ENCODE results near the gene TAF8. TPM values are rescaled to one million over a fixed set of nuclear protein-coding genes. Genes with fewer than 3 reads are reported as not detected.

Gene TAF8
- total RNA-seq, 1 experiment from 2014 or later: 18.1 TPM

- no peak for DNase-seq (ENCODE audit: low read depth)
These were observed 402 bp upstream of the TAF8 start for GRCh38 chr6:42049948-42050296.

GRCh38 chr6:42051268-42051653 is 937 bp downstream of the TAF8 start:
- DNase-seq (ENCODE audit: low read depth): no peak

DNA sequence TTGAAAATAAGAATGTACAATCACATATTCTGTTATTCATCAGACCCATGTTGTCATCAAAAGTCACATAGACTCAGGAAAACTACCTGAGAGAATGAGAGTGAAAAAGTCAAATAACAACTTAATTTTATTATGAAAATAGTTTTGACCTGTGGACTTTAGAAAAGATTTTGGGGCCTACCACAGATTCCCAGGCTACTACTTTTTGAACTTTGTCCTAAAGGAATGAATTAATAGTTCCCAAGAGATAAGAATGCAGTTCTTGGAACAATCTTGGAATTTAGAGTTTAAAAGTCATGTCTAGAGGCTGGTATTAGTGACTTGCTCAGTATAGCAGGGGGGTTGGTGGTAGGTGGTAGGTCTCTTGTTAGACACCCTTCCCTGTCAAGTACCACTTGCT is 3.3 kb downstream of the TAF8 start:
- no peak for DNase-seq (ENCODE audit: low read depth)

- no peak for DNase-seq (ENCODE audit: low read depth)
These were observed 9.4 kb downstream of the TAF8 start for GRCh38 chr6:42059743-42060142.

GRCh38 chr6:42066156-42066675 is 15.9 kb downstream of the TAF8 start:
- no peak for DNase-seq (ENCODE audit: low read depth)

- DNase-seq (ENCODE audit: low read depth): no peak
These were observed 17.8 kb downstream of the TAF8 start for GRCh38 chr6:42068173-42068572.

DNA sequence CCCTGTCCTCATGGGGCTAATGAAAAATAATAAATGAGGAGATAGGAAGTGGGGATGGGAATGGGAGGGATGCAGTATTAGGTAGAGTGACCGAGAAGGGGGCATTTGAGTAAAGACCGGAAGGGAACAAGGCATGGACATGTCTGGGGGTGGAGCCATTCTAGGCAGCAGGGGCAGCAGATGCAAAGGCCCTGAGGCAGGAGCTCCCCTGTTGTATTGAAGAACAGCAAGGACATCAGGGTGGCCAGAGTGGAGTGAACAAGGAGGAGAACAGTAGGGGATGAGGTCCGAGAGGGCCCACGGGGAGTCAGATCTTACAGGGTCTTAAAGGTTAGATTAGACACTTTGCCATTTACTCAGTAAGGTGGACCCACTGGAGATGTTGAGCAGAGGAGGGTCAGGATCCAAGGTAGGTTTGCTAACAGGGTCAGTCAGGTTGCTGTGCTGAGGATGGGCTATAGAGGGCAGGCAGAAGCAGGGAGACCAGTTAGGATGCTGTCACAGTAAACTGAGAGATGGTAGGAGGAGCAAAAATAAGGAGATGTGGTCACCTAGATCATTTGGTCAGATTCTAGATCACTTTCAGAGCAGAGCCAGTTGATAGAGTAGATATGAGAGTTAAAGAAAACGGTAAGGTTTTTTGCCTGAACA is 18.7 kb downstream of the TAF8 start:
- no peak for DNase-seq (ENCODE audit: low read depth)

GRCh38 chr6:42071881-42072583 is 21.7 kb downstream of the TAF8 start:
- no peak for DNase-seq (ENCODE audit: low read depth)

GRCh38 chr6:42073287-42073686 is 23.0 kb downstream of the TAF8 start:
- no peak for DNase-seq (ENCODE audit: low read depth)

GRCh38 chr6:42075159-42075838 is 25.0 kb downstream of the TAF8 start:
- peak; percentile 63 for DNase-seq (ENCODE audit: low read depth)

- no peak for DNase-seq (ENCODE audit: low read depth)
These were observed 28.1 kb downstream of the TAF8 start for GRCh38 chr6:42078386-42078785.

DNA sequence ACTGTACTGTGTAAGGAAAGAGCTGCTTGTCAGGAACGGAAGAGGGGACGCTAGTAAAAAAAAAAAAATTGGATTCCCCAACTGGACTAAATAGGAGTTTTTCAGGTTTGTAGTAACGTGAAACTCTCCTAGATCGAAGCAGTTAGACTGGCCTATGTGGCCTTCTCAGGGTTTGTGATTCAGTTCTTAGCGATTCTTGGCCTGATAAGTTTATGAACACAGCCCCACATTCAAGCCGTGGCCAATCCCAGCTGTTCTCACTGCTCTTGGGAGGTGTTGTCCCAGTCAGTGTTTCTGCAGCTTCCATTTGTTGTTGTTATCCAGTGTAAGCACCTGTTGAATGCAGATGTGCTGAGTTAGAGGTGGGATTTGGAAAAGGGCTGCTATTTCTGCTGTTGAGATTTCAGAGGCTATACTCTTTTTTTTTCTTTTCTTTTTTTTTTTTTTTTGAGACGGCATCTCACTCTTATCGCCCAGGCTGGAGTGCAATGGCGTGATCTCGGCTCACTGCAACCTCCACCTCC is 29.7 kb downstream of the TAF8 start:
- peak; percentile 63 for DNase-seq (ENCODE audit: low read depth)

DNA sequence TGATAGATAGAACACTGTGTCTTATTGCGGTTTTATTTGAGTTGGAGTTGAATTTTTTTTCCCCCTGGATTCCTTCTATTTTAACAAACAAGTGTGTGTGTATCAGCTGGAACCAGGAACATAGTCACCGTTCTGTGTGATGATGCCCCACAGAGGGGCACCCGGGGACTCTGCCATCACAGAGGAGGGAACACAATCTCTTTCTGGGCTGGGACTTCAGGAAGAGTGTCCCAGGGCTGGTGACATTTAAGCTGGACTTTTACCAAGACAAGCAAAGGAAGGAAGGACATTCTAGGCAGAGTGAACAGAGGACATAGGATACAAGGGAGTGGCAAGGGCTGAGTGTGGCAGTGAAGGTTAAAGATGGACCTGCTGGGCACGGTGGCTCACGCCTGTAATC is 33.2 kb downstream of the TAF8 start:
- DNase-seq (ENCODE audit: low read depth): no peak

- no peak for DNase-seq (ENCODE audit: low read depth)
These were observed 34.6 kb downstream of the TAF8 start for GRCh38 chr6:42084889-42085288.

GRCh38 chr6:42086046-42087035 is 36.0 kb downstream of the TAF8 start:
- DNase-seq (ENCODE audit: low read depth): no peak

GRCh38 chr6:42088101-42088591 is 37.8 kb downstream of the TAF8 start:
- DNase-seq (ENCODE audit: low read depth): peak; percentile 42

DNA sequence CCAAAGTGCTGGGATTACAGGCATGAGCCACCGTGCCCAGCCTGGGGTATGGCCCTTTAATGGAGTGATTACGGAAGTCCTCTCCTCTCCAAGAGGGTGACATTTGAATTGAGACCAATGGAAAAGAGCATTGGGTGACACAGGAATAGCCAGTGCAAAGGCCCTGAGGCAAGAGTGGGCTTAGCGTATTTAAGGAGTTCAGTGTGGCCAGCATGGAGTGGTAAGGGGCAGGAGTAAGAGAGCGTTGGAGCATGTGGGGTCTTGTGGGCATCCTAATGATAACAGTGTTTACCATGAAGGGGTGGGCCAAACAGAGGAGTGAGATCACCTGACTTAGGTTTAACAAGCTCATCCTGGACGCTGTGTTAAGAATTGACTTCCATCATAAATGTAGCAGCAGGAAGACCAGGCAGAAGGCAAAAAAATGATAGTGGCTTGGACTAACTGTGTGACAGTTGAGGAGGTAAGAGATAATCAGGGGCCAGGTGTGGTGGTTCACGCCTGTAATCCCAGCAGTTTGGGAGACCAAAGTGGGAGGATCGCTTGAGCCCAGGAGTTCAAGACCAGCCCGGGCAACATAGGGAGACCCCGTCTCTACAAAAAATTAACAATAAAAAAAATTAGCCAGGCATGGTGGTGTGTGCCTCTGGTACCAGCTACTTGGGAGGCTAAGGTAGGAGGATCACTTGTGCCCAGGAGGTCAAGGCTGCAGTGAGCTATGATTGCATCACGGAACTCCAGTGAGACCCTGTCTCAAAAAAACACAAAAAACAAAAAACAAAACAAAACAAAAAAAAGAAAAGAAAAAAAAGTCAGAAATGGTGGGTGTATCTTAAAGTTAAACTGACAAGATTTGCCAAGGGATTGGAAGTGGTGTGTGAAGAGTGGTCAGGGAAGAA is 40.7 kb downstream of the TAF8 start:
- no peak for DNase-seq (ENCODE audit: low read depth)

DNA sequence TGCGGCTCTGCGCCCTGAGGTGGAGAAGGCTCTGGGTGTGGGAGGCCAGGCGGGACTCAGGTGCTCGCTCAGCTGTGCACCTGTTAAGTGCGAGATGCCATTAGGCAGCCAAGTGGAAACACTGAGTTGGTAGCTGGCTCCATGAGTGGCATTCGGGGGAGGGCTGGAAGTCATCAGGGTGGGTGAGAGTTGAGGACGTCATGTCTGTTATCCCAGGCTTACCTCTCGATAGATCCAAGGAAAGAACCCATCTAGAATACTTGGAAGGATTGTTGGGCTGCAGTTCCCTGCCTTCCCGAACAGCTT is 41.3 kb downstream of the TAF8 start:
- no peak for DNase-seq (ENCODE audit: low read depth)

- DNase-seq (ENCODE audit: low read depth): no peak
These were observed 43.4 kb downstream of the TAF8 start for GRCh38 chr6:42093582-42094329.
